ENCODE data around the gene CSMD2.

Gene CSMD2

GRCh38 chr1:33948291-33948690 lies 216.7 kb downstream of the CSMD2 start:
- Histone ChIP-seq H3K4me1 (ENCODE audit: control insufficient read depth in 1 of 2, insufficient read depth in 2 of 2, low read length in 2 of 2) (no peaks in the 10 kb centered on the region), H3K4me3 (ENCODE audit: low read depth in 1 of 2, low read length in 2 of 2) (no peak overlapping the region), H3K27me3 (ENCODE audit: control insufficient read depth in 1 of 2, insufficient read depth in 2 of 2, low read length in 2 of 2) (no peaks in the 10 kb centered on the region), H3K36me3 (ENCODE audit: control insufficient read depth in 1 of 2, insufficient read depth in 2 of 2, low read length in 2 of 2) (no peaks in the 10 kb centered on the region), H3K9ac (ENCODE audit: low read depth in 1 of 2, low read length in 2 of 2) (no peak overlapping the region), H3K27ac (ENCODE audit: low read depth, low read length) (no peak overlapping the region), H3K9me3 (ENCODE audit: control insufficient read depth in 1 of 2, low read length in 2 of 2) (no peaks in the 10 kb centered on the region)

DNA sequence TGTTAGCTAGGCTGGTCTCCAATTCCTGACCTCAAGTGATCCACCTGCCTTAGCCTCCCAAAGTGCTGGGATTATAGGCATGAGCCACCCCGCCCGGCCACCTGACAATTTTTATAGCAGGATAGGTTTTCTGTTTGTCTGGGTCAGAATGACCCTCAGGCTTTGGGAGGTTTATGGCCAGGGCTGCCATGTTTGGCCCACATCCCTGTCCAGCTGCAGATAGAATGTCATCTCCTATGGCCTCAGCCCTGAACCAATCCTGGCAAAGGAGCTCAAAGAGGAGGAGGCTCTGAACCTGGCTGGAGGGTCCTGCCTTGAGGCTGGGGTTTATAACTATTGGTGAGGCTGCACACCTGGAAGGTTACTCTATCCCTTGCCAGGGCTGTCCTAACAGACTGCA lies 218.2 kb downstream of the CSMD2 start:
- Histone ChIP-seq H3K36me3 (ENCODE audit: control insufficient read depth in 1 of 2, insufficient read depth in 2 of 2, low read length in 2 of 2) (no peaks in the 10 kb centered on the region), H3K27me3 (ENCODE audit: control insufficient read depth in 1 of 2, insufficient read depth in 2 of 2, low read length in 2 of 2) (no peaks in the 10 kb centered on the region), H3K4me1 (ENCODE audit: control insufficient read depth in 1 of 2, insufficient read depth in 2 of 2, low read length in 2 of 2) (no peaks in the 10 kb centered on the region)

DNA sequence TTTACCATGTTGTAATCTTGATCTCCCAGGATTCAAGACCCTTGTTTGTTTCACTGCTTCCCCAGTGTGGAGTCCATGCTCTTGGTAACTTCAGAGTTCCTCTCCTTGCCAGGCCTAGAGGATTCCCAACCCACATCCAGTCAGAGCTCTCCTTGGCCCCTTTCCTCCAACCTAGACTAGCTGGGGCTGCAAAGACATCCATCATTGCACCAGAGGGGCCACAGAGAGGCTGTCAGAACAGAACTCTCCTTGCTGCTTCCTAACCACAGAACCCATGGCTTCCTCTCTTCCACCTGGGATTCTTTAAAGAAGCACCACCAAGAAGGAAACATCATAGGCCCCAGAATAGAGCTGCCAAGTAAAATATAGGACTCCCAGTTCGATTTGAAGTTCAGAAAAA lies 220.2 kb downstream of the CSMD2 start:
- H3K4me3 ChIP-seq (ENCODE audit: low read depth in 1 of 2, low read length in 2 of 2) = no peak overlapping the region
- no peaks in the 10 kb centered on the region for H3K27me3 ChIP-seq (ENCODE audit: control insufficient read depth in 1 of 2, insufficient read depth in 2 of 2, low read length in 2 of 2)
- H3K27ac ChIP-seq (ENCODE audit: low read depth, low read length) = no peak overlapping the region
- H3K36me3 ChIP-seq (ENCODE audit: control insufficient read depth in 1 of 2, insufficient read depth in 2 of 2, low read length in 2 of 2) = no peaks in the 10 kb centered on the region
- H3K4me1 ChIP-seq (ENCODE audit: control insufficient read depth in 1 of 2, insufficient read depth in 2 of 2, low read length in 2 of 2) = no peaks in the 10 kb centered on the region
- H3K9me3 ChIP-seq (ENCODE audit: control insufficient read depth in 1 of 2, low read length in 2 of 2) = no peaks in the 10 kb centered on the region
- H3K9ac ChIP-seq (ENCODE audit: low read depth in 1 of 2, low read length in 2 of 2) = no peak overlapping the region

More for the DNA sequence above, 218.2 kb downstream of the CSMD2 start:
- Histone ChIP-seq H3K9ac (ENCODE audit: low read depth in 1 of 2, low read length in 2 of 2) (no peak overlapping the region), H3K4me3 (ENCODE audit: low read depth in 1 of 2, low read length in 2 of 2) (no peak overlapping the region), H3K27ac (ENCODE audit: low read depth, low read length) (no peak overlapping the region), H3K9me3 (ENCODE audit: control insufficient read depth in 1 of 2, low read length in 2 of 2) (no peaks in the 10 kb centered on the region)

- Histone ChIP-seq H3K4me3 (ENCODE audit: low read depth in 1 of 2, low read length in 2 of 2) (no peak overlapping the region), H3K9ac (ENCODE audit: low read depth in 1 of 2, low read length in 2 of 2) (no peak overlapping the region), H3K9me3 (ENCODE audit: control insufficient read depth in 1 of 2, low read length in 2 of 2) (no peaks in the 10 kb centered on the region), H3K4me1 (ENCODE audit: control insufficient read depth in 1 of 2, insufficient read depth in 2 of 2, low read length in 2 of 2) (no peaks in the 10 kb centered on the region), H3K36me3 (ENCODE audit: control insufficient read depth in 1 of 2, insufficient read depth in 2 of 2, low read length in 2 of 2) (no peaks in the 10 kb centered on the region), H3K27ac (ENCODE audit: low read depth, low read length) (no peak overlapping the region), H3K27me3 (ENCODE audit: control insufficient read depth in 1 of 2, insufficient read depth in 2 of 2, low read length in 2 of 2) (no peaks in the 10 kb centered on the region)
These were observed 221.1 kb downstream of the CSMD2 start for GRCh38 chr1:33943978-33944377.

GRCh38 chr1:33932871-33933270 lies 232.2 kb downstream of the CSMD2 start:
- H3K27me3 ChIP-seq (ENCODE audit: control insufficient read depth in 1 of 2, insufficient read depth in 2 of 2, low read length in 2 of 2) = no peaks in the 10 kb centered on the region
- H3K9ac ChIP-seq (ENCODE audit: low read depth in 1 of 2, low read length in 2 of 2) = no peak overlapping the region
- H3K4me3 ChIP-seq (ENCODE audit: low read depth in 1 of 2, low read length in 2 of 2) = no peak overlapping the region
- H3K36me3 ChIP-seq (ENCODE audit: control insufficient read depth in 1 of 2, insufficient read depth in 2 of 2, low read length in 2 of 2) = no peaks in the 10 kb centered on the region
- no peak overlapping the region for H3K27ac ChIP-seq (ENCODE audit: low read depth, low read length)
- no peaks in the 10 kb centered on the region for H3K9me3 ChIP-seq (ENCODE audit: control insufficient read depth in 1 of 2, low read length in 2 of 2)
- H3K4me1 ChIP-seq (ENCODE audit: control insufficient read depth in 1 of 2, insufficient read depth in 2 of 2, low read length in 2 of 2) = no peaks in the 10 kb centered on the region

GRCh38 chr1:33931111-33931475 lies 233.9 kb downstream of the CSMD2 start:
- no peaks in the 10 kb centered on the region for H3K27me3 ChIP-seq (ENCODE audit: control insufficient read depth in 1 of 2, insufficient read depth in 2 of 2, low read length in 2 of 2)
- H3K4me3 ChIP-seq (ENCODE audit: low read depth in 1 of 2, low read length in 2 of 2) = no peak overlapping the region
- H3K9ac ChIP-seq (ENCODE audit: low read depth in 1 of 2, low read length in 2 of 2) = no peak overlapping the region
- no peak overlapping the region for H3K27ac ChIP-seq (ENCODE audit: low read depth, low read length)
- no peaks in the 10 kb centered on the region for H3K36me3 ChIP-seq (ENCODE audit: control insufficient read depth in 1 of 2, insufficient read depth in 2 of 2, low read length in 2 of 2)
- H3K9me3 ChIP-seq (ENCODE audit: control insufficient read depth in 1 of 2, low read length in 2 of 2) = no peaks in the 10 kb centered on the region
- no peaks in the 10 kb centered on the region for H3K4me1 ChIP-seq (ENCODE audit: control insufficient read depth in 1 of 2, insufficient read depth in 2 of 2, low read length in 2 of 2)

DNA sequence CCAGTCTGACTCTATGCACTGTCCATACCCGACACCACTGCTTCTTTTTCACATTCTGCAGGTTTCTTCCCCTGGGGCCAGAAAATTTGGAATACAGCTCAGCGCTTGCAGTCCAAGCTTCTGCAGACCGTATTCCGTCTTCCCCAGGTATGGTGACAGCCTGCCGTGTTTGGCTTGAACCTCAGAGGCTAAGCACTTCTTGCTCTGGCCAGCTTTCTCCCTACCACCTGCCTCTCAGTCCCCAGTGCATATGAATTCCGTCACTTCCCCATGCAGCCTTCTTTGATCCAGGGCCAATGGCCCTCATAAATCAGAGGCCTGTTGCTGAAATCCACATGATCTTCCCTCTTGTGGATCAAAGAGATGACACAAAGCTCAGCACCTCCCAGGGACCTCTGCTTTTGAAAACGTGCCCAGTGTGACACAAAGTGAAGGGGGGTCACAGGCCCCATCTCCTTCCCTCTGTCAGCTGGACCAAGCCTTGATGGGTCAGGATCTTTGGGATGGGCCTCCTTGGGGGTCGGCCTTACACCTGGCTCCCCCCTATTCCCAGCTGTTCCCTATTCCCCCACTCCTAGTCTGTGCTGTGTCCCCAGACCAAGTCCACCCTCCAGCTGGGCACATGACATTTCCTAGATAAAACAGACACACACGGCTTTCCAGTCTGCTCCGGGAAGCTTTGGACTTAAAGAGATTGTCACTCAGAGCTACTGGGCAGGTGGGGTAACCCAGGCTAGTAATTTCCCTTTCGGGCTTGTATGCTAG lies 234.5 kb downstream of the CSMD2 start:
- no peak overlapping the region for H3K9ac ChIP-seq (ENCODE audit: low read depth in 1 of 2, low read length in 2 of 2)
- H3K36me3 ChIP-seq (ENCODE audit: control insufficient read depth in 1 of 2, insufficient read depth in 2 of 2, low read length in 2 of 2) = no peaks in the 10 kb centered on the region
- no peaks in the 10 kb centered on the region for H3K4me1 ChIP-seq (ENCODE audit: control insufficient read depth in 1 of 2, insufficient read depth in 2 of 2, low read length in 2 of 2)
- H3K27ac ChIP-seq (ENCODE audit: low read depth, low read length) = no peak overlapping the region
- H3K9me3 ChIP-seq (ENCODE audit: control insufficient read depth in 1 of 2, low read length in 2 of 2) = no peaks in the 10 kb centered on the region
- no peak overlapping the region for H3K4me3 ChIP-seq (ENCODE audit: low read depth in 1 of 2, low read length in 2 of 2)
- no peaks in the 10 kb centered on the region for H3K27me3 ChIP-seq (ENCODE audit: control insufficient read depth in 1 of 2, insufficient read depth in 2 of 2, low read length in 2 of 2)

GRCh38 chr1:33928251-33928650 lies 236.8 kb downstream of the CSMD2 start:
- H3K4me1 ChIP-seq (ENCODE audit: control insufficient read depth in 1 of 2, insufficient read depth in 2 of 2, low read length in 2 of 2) = no peaks in the 10 kb centered on the region
- no peak overlapping the region for H3K9ac ChIP-seq (ENCODE audit: low read depth in 1 of 2, low read length in 2 of 2)
- no peaks in the 10 kb centered on the region for H3K36me3 ChIP-seq (ENCODE audit: control insufficient read depth in 1 of 2, insufficient read depth in 2 of 2, low read length in 2 of 2)
- H3K27me3 ChIP-seq (ENCODE audit: control insufficient read depth in 1 of 2, insufficient read depth in 2 of 2, low read length in 2 of 2) = no peaks in the 10 kb centered on the region
- no peaks in the 10 kb centered on the region for H3K9me3 ChIP-seq (ENCODE audit: control insufficient read depth in 1 of 2, low read length in 2 of 2)
- no peak overlapping the region for H3K27ac ChIP-seq (ENCODE audit: low read depth, low read length)
- H3K4me3 ChIP-seq (ENCODE audit: low read depth in 1 of 2, low read length in 2 of 2) = no peak overlapping the region

- H3K9me3 ChIP-seq (ENCODE audit: control insufficient read depth in 1 of 2, low read length in 2 of 2) = no peaks in the 10 kb centered on the region
- H3K9ac ChIP-seq (ENCODE audit: low read depth in 1 of 2, low read length in 2 of 2) = no peak overlapping the region
- H3K27ac ChIP-seq (ENCODE audit: low read depth, low read length) = no peak overlapping the region
- no peaks in the 10 kb centered on the region for H3K27me3 ChIP-seq (ENCODE audit: control insufficient read depth in 1 of 2, insufficient read depth in 2 of 2, low read length in 2 of 2)
- H3K4me1 ChIP-seq (ENCODE audit: control insufficient read depth in 1 of 2, insufficient read depth in 2 of 2, low read length in 2 of 2) = no peaks in the 10 kb centered on the region
- H3K4me3 ChIP-seq (ENCODE audit: low read depth in 1 of 2, low read length in 2 of 2) = no peak overlapping the region
- no peaks in the 10 kb centered on the region for H3K36me3 ChIP-seq (ENCODE audit: control insufficient read depth in 1 of 2, insufficient read depth in 2 of 2, low read length in 2 of 2)
These were observed 237.3 kb downstream of the CSMD2 start for GRCh38 chr1:33927721-33928120.

DNA sequence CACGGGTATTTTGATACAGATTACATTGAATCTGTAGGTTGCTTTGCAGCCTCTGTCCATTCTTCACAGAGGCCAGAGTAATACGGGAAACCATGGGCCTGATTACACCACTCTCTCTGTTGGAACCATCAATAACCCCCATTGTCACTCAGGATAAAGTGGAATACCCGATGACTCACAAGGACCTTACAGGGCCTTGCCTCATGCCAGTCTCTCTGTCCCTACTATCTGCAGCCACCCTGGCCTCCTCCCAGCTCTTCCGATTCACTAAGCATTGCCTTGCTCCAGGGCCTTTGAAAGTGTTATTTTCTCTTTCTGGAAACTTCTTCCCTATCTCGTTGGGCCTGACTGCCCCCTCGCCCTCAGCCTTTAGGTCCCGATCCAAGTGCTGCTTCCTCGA lies 239.4 kb downstream of the CSMD2 start:
- H3K36me3 ChIP-seq (ENCODE audit: control insufficient read depth in 1 of 2, insufficient read depth in 2 of 2, low read length in 2 of 2) = no peaks in the 10 kb centered on the region
- H3K9me3 ChIP-seq (ENCODE audit: control insufficient read depth in 1 of 2, low read length in 2 of 2) = no peaks in the 10 kb centered on the region
- H3K27me3 ChIP-seq (ENCODE audit: control insufficient read depth in 1 of 2, insufficient read depth in 2 of 2, low read length in 2 of 2) = no peaks in the 10 kb centered on the region
- no peaks in the 10 kb centered on the region for H3K4me1 ChIP-seq (ENCODE audit: control insufficient read depth in 1 of 2, insufficient read depth in 2 of 2, low read length in 2 of 2)
- H3K9ac ChIP-seq (ENCODE audit: low read depth in 1 of 2, low read length in 2 of 2) = no peak overlapping the region
- no peak overlapping the region for H3K27ac ChIP-seq (ENCODE audit: low read depth, low read length)
- H3K4me3 ChIP-seq (ENCODE audit: low read depth in 1 of 2, low read length in 2 of 2) = no peak overlapping the region

DNA sequence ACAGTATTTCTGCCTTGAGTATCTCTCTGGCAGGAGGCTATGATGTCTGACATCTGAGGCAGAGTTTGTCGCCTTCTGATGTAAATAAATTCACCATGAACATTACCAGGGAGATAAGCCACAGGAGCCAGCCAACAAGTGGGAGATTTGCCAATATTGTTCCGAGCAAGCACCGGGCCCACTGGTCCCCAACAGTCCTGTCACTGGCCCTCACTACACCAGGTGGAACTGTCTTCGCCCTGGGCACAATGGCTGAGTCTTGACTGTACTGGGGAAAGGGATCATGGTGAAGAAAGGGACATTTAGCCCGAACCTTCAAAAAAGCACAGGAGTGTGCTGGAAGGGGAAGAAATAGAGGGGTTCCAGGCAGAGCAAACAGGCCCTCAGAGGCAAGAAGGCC lies 243.7 kb downstream of the CSMD2 start:
- no peaks in the 10 kb centered on the region for H3K27me3 ChIP-seq (ENCODE audit: control insufficient read depth in 1 of 2, insufficient read depth in 2 of 2, low read length in 2 of 2)
- H3K27ac ChIP-seq (ENCODE audit: low read depth, low read length) = no peak overlapping the region
- H3K4me3 ChIP-seq (ENCODE audit: low read depth in 1 of 2, low read length in 2 of 2) = no peak overlapping the region
- H3K36me3 ChIP-seq (ENCODE audit: control insufficient read depth in 1 of 2, insufficient read depth in 2 of 2, low read length in 2 of 2) = no peaks in the 10 kb centered on the region
- H3K4me1 ChIP-seq (ENCODE audit: control insufficient read depth in 1 of 2, insufficient read depth in 2 of 2, low read length in 2 of 2) = no peaks in the 10 kb centered on the region
- H3K9ac ChIP-seq (ENCODE audit: low read depth in 1 of 2, low read length in 2 of 2) = no peak overlapping the region
- H3K9me3 ChIP-seq (ENCODE audit: control insufficient read depth in 1 of 2, low read length in 2 of 2) = no peaks in the 10 kb centered on the region

Data from duodenal mucosa (tissue), 2 donors.